Stimulated activated CD8-positive, alpha-beta memory T cell treated with anti-CD3 and anti-CD28 coated beads, Interleukin-12 subunit alpha, Interleukin-12 subunit beta, amount 100 ng/mL, for 4 hours (primary cell): ENCODE data around the gene DKK3.

Source experiments
- DNase-seq: peaks from one replicate; pipeline ENCODE4 v3.0.0-alpha.2; 2020; ENCODE audit warnings: low read depth

DKK3 gene

GRCh38 chr11:11967669-11968510, 40.5 kb downstream of the DKK3 start:
- no peak for DNase-seq

- DNase-seq, result peak; percentile 24
Observed at GRCh38 chr11:11966826-11967668, 41.4 kb downstream of the DKK3 start.

GRCh38 chr11:11966354-11966741, 42.1 kb downstream of the DKK3 start:
- DNase-seq, result no peak

DNA sequence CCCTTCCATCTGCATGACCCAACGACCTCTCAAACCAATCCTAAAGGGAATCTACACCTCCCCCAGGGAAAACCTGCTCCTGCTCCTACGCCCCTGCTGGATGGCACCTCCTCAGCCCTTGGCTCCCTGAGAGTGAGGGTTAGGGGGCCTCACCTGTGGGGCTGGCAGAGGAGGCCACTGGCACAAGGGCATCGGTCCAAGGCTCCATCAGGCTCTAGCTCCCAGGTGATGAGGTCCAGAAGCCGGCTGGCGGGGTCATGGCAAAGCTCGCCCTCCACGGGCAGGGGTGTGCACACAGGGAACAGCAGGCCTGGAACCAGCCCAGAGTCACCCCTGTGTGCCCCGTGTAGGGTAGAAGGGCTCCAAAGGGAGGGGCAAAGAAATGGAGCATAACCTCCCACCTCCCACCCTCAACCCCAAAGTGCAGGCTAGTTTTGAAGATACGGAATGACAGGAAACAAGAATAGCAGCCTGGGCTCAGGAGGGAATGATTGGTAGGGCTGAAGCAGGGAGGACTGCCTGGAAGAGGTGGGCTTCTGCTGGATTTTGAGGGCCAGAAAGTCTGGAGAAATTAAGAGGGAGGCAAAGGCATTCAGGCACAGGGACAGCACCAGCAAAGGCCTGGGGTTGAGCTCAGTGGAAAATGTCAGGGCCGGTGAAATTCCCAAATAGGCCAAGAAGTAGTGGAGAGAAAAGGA, 42.6 kb downstream of the DKK3 start:
- DNase-seq, result no peak

GRCh38 chr11:11965192-11965591, 43.2 kb downstream of the DKK3 start:
- DNase-seq, result no peak

DNA sequence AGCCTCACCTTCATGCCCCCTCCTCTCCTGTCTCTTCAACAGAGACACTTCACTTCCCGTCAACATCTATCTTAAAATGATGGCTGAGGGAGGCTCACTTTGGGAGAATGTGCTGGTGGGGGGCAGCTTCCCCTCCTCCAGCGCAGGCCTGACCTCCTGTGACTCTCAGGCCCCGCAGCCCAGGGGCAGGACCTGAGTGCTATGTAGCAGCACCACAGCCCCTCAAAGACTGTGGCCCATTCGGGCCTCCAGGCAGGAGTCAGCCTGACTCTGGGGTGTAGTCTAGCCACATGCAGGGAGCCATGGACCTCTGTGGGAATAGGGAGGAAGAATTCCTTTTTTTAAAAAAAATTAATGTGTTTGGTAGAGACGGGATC, 43.7 kb downstream of the DKK3 start:
- no peak for DNase-seq

- no peak for DNase-seq
Observed at GRCh38 chr11:11963842-11964773, 44.3 kb downstream of the DKK3 start.

- DNase-seq, result no peak
Observed at GRCh38 chr11:11963067-11963466, 45.4 kb downstream of the DKK3 start.

DNA sequence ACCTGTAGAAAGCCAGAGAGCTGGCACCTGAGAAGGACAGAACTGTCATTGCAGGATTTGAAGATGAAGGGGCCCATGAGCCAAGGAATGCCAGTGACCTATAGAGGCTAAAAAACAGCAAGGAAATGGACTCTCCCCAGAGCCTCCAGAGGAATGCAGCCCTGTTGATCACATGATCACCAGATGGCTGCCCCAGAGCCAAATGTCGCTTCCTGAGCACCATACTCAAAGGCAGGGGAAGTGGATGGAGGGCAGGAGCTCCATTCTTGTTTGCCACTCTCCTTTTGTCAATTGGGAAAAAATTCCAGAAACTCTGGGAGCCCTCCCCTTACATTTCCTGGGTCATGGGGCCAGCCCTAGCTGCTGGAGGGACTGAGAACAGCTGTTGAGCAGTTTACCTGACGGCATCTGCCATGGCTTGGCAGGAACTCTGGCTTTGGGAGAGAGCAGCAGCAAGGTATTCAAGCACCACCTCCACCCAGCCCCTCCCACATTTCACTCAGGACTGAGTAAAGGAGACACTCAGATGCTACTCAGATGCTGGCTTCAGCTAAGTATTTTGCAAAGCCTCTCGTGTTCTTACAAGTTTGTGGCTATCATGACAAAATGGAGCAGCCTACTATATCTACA, 46.9 kb downstream of the DKK3 start:
- DNase-seq, result no peak

DNA sequence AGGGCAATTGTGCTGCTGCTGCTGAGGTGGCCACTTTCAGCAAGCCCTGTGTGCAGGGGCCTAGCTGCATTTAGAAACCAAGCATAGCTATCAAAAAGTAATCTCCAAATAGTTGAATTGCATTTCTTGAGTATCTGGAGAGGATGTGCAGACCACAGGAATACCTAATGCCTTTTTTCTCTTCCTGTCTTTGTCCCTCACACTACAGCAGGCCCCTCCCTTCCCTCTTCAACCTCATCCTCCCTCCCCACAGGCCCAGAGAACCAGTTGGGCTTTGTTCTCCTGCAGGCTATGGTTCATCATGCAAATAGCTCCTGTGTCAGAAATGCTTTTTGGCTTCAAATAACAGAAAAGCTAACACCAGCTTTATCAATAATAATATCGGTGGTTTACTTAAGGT, 47.7 kb downstream of the DKK3 start:
- DNase-seq, result no peak

DNA sequence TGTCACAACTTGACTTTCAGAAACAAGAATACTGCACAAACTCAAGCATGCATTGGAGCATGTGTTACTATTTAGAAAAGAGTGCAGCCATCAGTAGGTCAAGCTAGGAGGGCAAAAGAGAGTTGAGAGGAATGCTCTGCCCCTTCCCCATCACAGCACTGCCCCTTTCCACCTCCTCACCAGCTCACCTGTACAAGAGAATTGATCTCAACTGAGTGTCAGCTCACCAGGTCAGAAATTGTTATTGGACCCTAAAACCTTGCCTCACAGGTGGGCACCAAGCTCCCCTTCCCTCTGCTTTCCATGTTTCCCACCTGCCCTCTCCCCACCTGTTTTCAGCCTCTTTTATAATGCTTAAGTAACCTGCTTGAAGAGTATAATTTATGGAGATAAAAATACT, 48.8 kb downstream of the DKK3 start:
- no peak for DNase-seq

- no peak for DNase-seq
Observed at GRCh38 chr11:11958403-11959231, 49.8 kb downstream of the DKK3 start.

DNA sequence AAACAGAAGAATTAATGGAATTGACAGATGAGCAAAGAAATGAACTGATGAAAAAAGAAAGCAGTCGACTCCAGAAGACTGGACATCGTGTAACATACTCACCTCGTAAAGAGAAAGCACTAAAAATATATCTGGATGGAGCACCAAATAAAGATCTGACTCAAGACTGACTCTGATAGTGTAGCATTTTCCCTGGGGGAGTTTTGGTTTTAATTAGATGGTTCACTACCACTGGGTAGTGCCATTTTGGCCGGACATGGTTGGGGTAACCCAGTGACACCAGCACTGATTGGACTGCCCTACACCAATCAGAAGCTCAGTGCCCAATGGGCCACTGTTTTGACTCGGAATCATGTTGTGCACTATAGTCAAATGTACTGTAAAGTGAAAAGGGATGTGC, 52.4 kb downstream of the DKK3 start:
- DNase-seq, result no peak

GRCh38 chr11:11952036-11952435, 56.4 kb downstream of the DKK3 start:
- no peak for DNase-seq

DNA sequence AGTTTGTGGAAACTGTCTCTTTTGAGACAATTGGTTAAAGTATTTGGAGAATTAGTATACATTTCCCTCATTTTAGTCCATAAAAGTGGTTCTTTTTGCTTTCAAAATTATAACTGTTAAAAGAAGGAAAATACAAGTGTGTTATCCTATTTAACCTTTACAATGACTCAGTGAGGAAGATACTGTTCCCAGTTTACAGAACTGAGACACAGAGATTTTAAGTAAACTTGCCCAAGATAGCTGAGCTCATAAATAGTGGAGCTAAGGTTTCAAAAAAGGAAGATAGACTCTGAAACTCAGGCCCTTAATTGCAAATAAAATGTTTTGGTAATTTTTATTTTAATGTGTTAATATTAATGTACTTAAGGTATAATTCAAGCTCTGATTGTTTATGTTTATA, 58.9 kb downstream of the DKK3 start:
- DNase-seq, result no peak

DNA sequence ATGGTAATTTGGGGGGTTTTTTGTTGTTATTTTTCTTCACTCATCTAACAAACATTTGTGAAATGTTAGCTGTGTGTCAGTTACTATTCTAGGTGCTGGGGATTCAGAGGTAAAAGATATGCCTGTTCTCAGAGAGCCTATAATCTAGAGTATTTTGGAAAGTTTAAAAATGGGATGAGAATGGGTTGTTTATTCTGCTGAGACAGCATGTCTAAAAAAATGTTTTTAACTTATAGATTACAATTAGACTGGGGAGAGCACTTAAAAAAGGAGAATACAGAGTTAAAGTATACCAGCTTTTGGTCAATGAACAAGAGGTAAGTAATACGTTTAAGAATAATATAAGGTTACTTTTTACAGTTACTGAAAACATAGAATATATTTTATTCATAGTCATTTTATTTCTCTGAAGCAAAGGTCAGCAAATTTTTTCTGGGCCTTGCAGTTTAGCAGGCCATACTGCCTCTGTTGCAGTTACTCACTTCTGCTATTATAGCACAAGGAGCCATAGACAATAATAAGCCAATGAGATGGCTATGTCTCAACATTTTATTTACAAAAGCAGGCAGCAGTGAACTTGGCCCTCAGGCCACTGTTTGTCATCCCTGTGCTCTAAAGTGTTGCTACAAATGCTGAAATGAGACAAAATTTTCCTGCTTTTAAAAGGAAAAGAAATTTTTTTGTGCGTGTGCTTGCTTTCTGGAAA, 60.0 kb downstream of the DKK3 start:
- no peak for DNase-seq

DNA sequence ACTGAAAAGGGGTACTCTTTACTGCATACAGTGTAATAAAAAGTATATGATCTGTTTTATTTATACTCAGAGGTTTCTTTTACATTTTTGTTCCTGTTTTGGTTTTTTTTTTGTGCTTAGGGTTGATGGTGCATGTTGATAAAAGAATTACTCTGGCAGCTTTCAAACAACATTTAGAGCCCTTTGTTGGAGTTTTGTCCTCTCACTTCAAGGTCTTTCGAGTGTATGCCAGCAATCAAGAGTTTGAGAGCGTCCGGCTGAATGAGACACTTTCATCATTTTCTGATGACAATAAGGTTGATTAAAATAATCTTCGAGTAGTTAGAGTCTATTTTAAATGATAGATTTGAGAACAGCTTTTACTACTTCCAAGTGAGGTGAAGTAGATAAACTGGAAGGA, 60.6 kb downstream of the DKK3 start:
- DNase-seq, result no peak

DNA sequence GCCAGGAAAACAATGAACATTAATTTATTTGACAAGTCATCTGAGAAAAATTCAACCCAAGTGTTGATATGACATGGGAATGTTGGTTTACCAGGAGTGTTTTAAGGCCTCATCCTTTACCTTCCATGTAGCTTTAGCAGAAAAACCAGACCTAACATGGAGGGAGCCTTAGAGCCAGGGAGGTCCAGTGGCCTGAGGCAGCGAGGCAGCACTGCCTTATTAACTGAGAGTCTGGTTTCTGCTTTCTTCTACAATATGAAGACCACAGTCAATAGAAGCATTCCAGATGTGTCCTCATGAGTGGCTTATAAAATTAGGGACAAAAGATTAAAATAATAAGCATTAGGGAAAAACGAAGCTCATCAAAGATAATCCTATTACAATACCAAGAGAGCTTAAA, 61.5 kb downstream of the DKK3 start:
- DNase-seq, result no peak

GRCh38 chr11:11946180-11946579, 62.2 kb downstream of the DKK3 start:
- no peak for DNase-seq

- no peak for DNase-seq
Observed at GRCh38 chr11:11944444-11944843, 64.0 kb downstream of the DKK3 start.
